Measurements from ENCODE around the gene HPSE2.

- TF ChIP-seq, protein P1, sequence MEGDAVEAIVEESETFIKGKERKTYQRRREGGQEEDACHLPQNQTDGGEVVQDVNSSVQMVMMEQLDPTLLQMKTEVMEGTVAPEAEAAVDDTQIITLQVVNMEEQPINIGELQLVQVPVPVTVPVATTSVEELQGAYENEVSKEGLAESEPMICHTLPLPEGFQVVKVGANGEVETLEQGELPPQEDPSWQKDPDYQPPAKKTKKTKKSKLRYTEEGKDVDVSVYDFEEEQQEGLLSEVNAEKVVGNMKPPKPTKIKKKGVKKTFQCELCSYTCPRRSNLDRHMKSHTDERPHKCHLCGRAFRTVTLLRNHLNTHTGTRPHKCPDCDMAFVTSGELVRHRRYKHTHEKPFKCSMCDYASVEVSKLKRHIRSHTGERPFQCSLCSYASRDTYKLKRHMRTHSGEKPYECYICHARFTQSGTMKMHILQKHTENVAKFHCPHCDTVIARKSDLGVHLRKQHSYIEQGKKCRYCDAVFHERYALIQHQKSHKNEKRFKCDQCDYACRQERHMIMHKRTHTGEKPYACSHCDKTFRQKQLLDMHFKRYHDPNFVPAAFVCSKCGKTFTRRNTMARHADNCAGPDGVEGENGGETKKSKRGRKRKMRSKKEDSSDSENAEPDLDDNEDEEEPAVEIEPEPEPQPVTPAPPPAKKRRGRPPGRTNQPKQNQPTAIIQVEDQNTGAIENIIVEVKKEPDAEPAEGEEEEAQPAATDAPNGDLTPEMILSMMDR (IDR thresholded peaks at IDR 0.05): no peak
- no peak for TF ChIP-seq REST (IDR thresholded peaks at IDR 0.05; ENCODE audit: insufficient read depth in 1 of 2, low read depth in 2 of 2, low read length in 1 of 2)
Measured at GRCh38 chr10:98659951-98660350, 575.7 kb downstream of the HPSE2 start.
